Liver (tissue), 3 donors: Measurements from ENCODE around the gene GRM1.

Source experiments
- CTCF ChIP-seq: fragments of 150-350 bp; IDR thresholded peaks from 2 replicates; pipeline ENCODE4 v1.5.1; 2017; ENCODE audit warnings: improper control_type of control experiment, low read depth, low read length; ENCODE audit not compliant: missing input control
- GABPA ChIP-seq, 2 donors: IDR thresholded peaks in 1 of 2; conservative IDR thresholded peaks in 1 of 2; 2 replicates each; pipeline ENCODE4 v1.6.1; 2016; ENCODE audit warnings: antibody characterized with exemption in 2 of 2, mild to moderate bottlenecking in 1 of 2, moderate library complexity in 1 of 2
- JUND ChIP-seq, 2 donors: IDR thresholded peaks; 2 replicates each; pipeline ENCODE4 v1.6.1; 2016; ENCODE audit warnings: antibody characterized with exemption in 2 of 2
- RAD21 ChIP-seq, 2 donors: IDR thresholded peaks; 2 replicates each; pipeline ENCODE4 v1.6.1; 2016; ENCODE audit warnings: antibody characterized with exemption in 2 of 2, mild to moderate bottlenecking in 2 of 2
- SP1 ChIP-seq: IDR thresholded peaks from 2 replicates; pipeline ENCODE4 v1.6.1; 2018; ENCODE audit warnings: antibody characterized with exemption, mild to moderate bottlenecking
- TAF1 ChIP-seq: conservative IDR thresholded peaks from 2 replicates; pipeline ENCODE4 v1.6.1; 2016; ENCODE audit warnings: antibody characterized with exemption, mild to moderate bottlenecking
- YY1 ChIP-seq: IDR thresholded peaks from 2 replicates; pipeline ENCODE4 v1.6.1; 2016; ENCODE audit warnings: antibody characterized with exemption, mild to moderate bottlenecking
- TF ChIP-seq, protein P1 (sequence below): IDR thresholded peaks from 2 replicates; pipeline ENCODE4 v1.6.1; 2016; ENCODE audit warnings: antibody characterized with exemption
- TF ChIP-seq, protein P2 (sequence below): IDR thresholded peaks from 2 replicates; pipeline ENCODE4 v1.6.1; 2016; ENCODE audit warnings: antibody characterized with exemption, mild to moderate bottlenecking
- TF ChIP-seq, protein P3 (sequence below): IDR thresholded peaks from 2 replicates; pipeline ENCODE4 v1.6.1; 2016; ENCODE audit warnings: antibody characterized with exemption
- donor health status: healthy.
- donor health status: healthy.

DNA sequence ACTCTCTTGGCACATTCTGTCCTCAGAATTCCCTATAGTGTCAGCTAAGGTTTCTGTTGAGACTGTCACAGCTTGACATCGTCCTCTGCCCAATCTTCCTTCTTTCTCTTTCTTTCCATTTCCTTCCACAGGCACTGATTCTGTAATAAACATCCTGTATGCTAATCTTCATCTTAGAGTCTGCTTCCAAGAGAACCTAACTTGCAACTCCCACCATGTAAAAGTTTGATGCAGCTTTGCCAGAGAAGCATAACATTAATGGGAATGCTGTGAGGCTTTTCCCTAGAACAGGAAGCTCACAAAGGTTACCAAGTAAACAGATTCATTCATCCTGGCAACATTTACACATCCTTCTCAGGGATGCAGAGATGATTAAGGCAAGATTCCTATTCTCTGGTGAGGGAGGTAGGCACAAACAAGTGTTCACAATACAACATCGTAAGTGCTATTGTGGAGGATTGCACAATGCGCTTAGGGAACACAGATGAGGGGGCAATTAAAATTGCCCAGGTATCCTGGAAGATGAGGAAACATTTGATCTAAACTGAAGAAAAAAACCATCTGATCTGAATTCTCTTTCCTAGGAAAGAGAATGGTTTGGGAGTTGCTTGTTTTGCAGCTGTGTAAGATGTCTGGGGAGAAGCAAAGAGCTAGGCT is 74.7 kb downstream of the GRM1 start:
- TF ChIP-seq CTCF (no peak), GABPA (IDR thresholded peaks at IDR 0.05 in 1 of 2, conservative IDR thresholded peaks at IDR 0.05 in 1 of 2) (no peak), SP1 (no peak), RAD21 (IDR thresholded peaks at IDR 0.05) (no peak), TAF1 (no peak), YY1 (no peak), JUND (IDR thresholded peaks at IDR 0.05) (no peak)
- TF ChIP-seq, protein P1, sequence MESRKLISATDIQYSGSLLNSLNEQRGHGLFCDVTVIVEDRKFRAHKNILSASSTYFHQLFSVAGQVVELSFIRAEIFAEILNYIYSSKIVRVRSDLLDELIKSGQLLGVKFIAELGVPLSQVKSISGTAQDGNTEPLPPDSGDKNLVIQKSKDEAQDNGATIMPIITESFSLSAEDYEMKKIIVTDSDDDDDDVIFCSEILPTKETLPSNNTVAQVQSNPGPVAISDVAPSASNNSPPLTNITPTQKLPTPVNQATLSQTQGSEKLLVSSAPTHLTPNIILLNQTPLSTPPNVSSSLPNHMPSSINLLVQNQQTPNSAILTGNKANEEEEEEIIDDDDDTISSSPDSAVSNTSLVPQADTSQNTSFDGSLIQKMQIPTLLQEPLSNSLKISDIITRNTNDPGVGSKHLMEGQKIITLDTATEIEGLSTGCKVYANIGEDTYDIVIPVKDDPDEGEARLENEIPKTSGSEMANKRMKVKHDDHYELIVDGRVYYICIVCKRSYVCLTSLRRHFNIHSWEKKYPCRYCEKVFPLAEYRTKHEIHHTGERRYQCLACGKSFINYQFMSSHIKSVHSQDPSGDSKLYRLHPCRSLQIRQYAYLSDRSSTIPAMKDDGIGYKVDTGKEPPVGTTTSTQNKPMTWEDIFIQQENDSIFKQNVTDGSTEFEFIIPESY: no peak
- TF ChIP-seq, protein P2, sequence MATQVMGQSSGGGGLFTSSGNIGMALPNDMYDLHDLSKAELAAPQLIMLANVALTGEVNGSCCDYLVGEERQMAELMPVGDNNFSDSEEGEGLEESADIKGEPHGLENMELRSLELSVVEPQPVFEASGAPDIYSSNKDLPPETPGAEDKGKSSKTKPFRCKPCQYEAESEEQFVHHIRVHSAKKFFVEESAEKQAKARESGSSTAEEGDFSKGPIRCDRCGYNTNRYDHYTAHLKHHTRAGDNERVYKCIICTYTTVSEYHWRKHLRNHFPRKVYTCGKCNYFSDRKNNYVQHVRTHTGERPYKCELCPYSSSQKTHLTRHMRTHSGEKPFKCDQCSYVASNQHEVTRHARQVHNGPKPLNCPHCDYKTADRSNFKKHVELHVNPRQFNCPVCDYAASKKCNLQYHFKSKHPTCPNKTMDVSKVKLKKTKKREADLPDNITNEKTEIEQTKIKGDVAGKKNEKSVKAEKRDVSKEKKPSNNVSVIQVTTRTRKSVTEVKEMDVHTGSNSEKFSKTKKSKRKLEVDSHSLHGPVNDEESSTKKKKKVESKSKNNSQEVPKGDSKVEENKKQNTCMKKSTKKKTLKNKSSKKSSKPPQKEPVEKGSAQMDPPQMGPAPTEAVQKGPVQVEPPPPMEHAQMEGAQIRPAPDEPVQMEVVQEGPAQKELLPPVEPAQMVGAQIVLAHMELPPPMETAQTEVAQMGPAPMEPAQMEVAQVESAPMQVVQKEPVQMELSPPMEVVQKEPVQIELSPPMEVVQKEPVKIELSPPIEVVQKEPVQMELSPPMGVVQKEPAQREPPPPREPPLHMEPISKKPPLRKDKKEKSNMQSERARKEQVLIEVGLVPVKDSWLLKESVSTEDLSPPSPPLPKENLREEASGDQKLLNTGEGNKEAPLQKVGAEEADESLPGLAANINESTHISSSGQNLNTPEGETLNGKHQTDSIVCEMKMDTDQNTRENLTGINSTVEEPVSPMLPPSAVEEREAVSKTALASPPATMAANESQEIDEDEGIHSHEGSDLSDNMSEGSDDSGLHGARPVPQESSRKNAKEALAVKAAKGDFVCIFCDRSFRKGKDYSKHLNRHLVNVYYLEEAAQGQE: no peak
- TF ChIP-seq, protein P3, sequence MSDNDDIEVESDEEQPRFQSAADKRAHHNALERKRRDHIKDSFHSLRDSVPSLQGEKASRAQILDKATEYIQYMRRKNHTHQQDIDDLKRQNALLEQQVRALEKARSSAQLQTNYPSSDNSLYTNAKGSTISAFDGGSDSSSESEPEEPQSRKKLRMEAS: no peak
